HCT116 (cell line): ENCODE measurements around the gene UPP1. TPM values are rescaled to one million over a fixed set of nuclear protein-coding genes. Genes with fewer than 3 reads are reported as not detected.

Source experiments
- ATAC-seq: fragments of 200-7000 bp; cut with Tn5 transposase; 2 replicates; pipeline ENCODE4 v1.9.1; 2020; ENCODE audit warnings: mild to moderate bottlenecking, moderate library complexity
- BruUV-seq: library from RNA; stranded (reverse); fragments of 400-500 nt; replicated peaks from 2 replicates; lab custom pipeline; 2021; lab: Mats Ljungman, UMichigan
- CTCF ChIA-PET: fragments of 300-600 bp; sonication (Branson Sonifier 250); formaldehyde crosslinking; loops from one replicate; lab custom pipeline; 2021; ENCODE audit warnings: antibody characterized with exemption; lab: Charles Lee
- POLR2A ChIA-PET: fragments of 300-600, 350-600 bp; sonication (Branson Sonifier 250); formaldehyde crosslinking; loops from one replicate; lab custom pipeline; 2021; ENCODE audit warnings: antibody characterized with exemption; lab: Charles Lee
- RAD21 ChIA-PET, 2 experiments: fragments of 300-600 bp; sonication (Branson Sonifier 250); formaldehyde crosslinking; loops; one replicate each; lab custom pipeline; 2023; ENCODE audit warnings: low total read pairs in 2 of 2; ENCODE audit not compliant: uncharacterized antibody in 2 of 2, unreplicated experiment in 2 of 2, low non-redundant PET in 1 of 2; lab: Charles Lee
- DNase-seq: peaks from one replicate; pipeline ENCODE4 v3.0.0-alpha.2; 2010; ENCODE audit warnings: low read depth, low spot score
- H2AFZ ChIP-seq: fragments of 200-600 bp; shearing (Covaris generic), sonication (generic); 2 replicates; pipeline ENCODE4 v1.6.1; 2017; ENCODE audit warnings: low read depth, mixed run types, mixed read lengths, antibody characterized with exemption, low read length; ENCODE audit not compliant: poor library complexity, severe bottlenecking
- H3K27ac ChIP-seq: 2 replicates; pipeline ENCODE4 v1.5.1; 2012; ENCODE audit warnings: low read depth, low read length
- H3K27me3 ChIP-seq: fragments of 200-600 bp; sonication (generic); 2 replicates; pipeline ENCODE4 v1.6.1; 2016; ENCODE audit warnings: mixed run types, low read length, mixed read lengths; ENCODE audit not compliant: insufficient read depth
- H3K36me3 ChIP-seq, 2 experiments: fragments of 200-500 bp in 1 of 2; fragments of 200-600 bp in 1 of 2; sonication (Bioruptor generic) in 1 of 2; sonication (generic) in 1 of 2; 2 replicates each; pipeline versions ENCODE4 v1.5.1 to v1.6.1; 2014 to 2016; ENCODE audit warnings: low read length in 2 of 2, inconsistent platforms in 1 of 2, mixed read lengths in 1 of 2, mixed run types in 1 of 2; ENCODE audit not compliant: insufficient read depth in 2 of 2, control insufficient read depth in 1 of 2
- H3K4me1 ChIP-seq, 2 experiments: fragments of 200-600 bp in 1 of 2; sonication (generic) in 1 of 2; 2 replicates each; pipeline versions ENCODE4 v1.5.1 to v1.6.1; 2012 to 2017; ENCODE audit warnings: low read length in 2 of 2, inconsistent platforms in 1 of 2, mild to moderate bottlenecking in 1 of 2, mixed read lengths in 1 of 2, mixed run types in 1 of 2, moderate library complexity in 1 of 2; ENCODE audit not compliant: insufficient read depth in 2 of 2, control insufficient read depth in 1 of 2
- H3K4me2 ChIP-seq: fragments of 200-600 bp; sonication (generic); 2 replicates; pipeline ENCODE4 v1.6.1; 2017; ENCODE audit warnings: mixed run types, low read length, mixed read lengths
- H3K4me3 ChIP-seq, 2 experiments: fragments of 200-600 bp in 1 of 2; sonication (generic) in 1 of 2; replicated peaks in 1 of 2; 2 replicates each; pipeline ENCODE4 v1.5.1; 2011 to 2016; ENCODE audit warnings: low read length in 2 of 2, control low read depth in 1 of 2, low read depth in 1 of 2, mild to moderate bottlenecking in 1 of 2, mixed read lengths in 1 of 2, mixed run types in 1 of 2
- H3K79me2 ChIP-seq: fragments of 200-600 bp; sonication (generic); 2 replicates; pipeline ENCODE4 v1.6.1; 2017; ENCODE audit warnings: mild to moderate bottlenecking, mixed run types, low read length, moderate library complexity, mixed read lengths; ENCODE audit not compliant: insufficient read depth
- H3K9ac ChIP-seq: fragments of 200-600 bp; sonication (generic); 2 replicates; pipeline ENCODE4 v1.6.1; 2016; ENCODE audit warnings: low read length, mixed read lengths
- H3K9me2 ChIP-seq: fragments of 200-600 bp; sonication (generic), shearing (Covaris generic); 2 replicates; pipeline ENCODE4 v1.6.1; 2017; ENCODE audit warnings: mixed run types, mild to moderate bottlenecking, moderate library complexity; ENCODE audit not compliant: insufficient read depth
- H3K9me3 ChIP-seq, 2 experiments: fragments of 200-500 bp in 1 of 2; fragments of 200-600 bp in 1 of 2; sonication (Bioruptor generic) in 1 of 2; sonication (generic) in 1 of 2; 2 replicates each; pipeline ENCODE4 v1.6.1; 2014 to 2017; ENCODE audit warnings: low read length in 2 of 2, mixed read lengths in 2 of 2, inconsistent platforms in 1 of 2, low read depth in 1 of 2, mild to moderate bottlenecking in 1 of 2, mixed run types in 1 of 2, moderate library complexity in 1 of 2; ENCODE audit not compliant: control insufficient read depth in 1 of 2, insufficient read depth in 1 of 2
- H4K20me1 ChIP-seq: fragments of 200-600 bp; sonication (generic), shearing (Covaris generic); 2 replicates; pipeline ENCODE4 v1.6.1; 2017; ENCODE audit warnings: mixed run types, mild to moderate bottlenecking, moderate library complexity; ENCODE audit not compliant: insufficient read depth
- EGR1 ChIP-seq: IDR thresholded peaks from 2 replicates; pipeline ENCODE4 v1.6.1; 2012; ENCODE audit warnings: low read depth
- POLR2AphosphoS5 ChIP-seq: IDR thresholded peaks from 2 replicates; pipeline ENCODE4 v1.6.1; 2011; ENCODE audit warnings: mild to moderate bottlenecking, low read depth, low read length, moderate library complexity
- REST ChIP-seq: IDR thresholded peaks from 2 replicates; pipeline ENCODE4 v1.6.1; 2012; ENCODE audit warnings: low read depth
- YY1 ChIP-seq: IDR thresholded peaks from 2 replicates; pipeline ENCODE4 v1.6.1; 2011; ENCODE audit warnings: low read length, low read depth, moderate library complexity, mild to moderate bottlenecking; ENCODE audit not compliant: insufficient replicate concordance; ENCODE audit errors: extremely low read depth
- ZBTB33 ChIP-seq: IDR thresholded peaks from 2 replicates; pipeline ENCODE4 v1.6.1; 2011; ENCODE audit warnings: mild to moderate bottlenecking, low read length, moderate library complexity; ENCODE audit not compliant: insufficient replicate concordance; ENCODE audit errors: extremely low read depth
- intact Hi-C: fragments of 100-400 bp; cut with micrococcal nuclease; formaldehyde crosslinking; loops from 2 replicates; pipeline ENCODE4 v1.10.0; 2022
- total RNA-seq: library from RNA; stranded (reverse); gene quantifications from one replicate; pipeline ENCODE4 v1.2.1, GENCODE V29; 2021; ENCODE audit not compliant: unreplicated experiment

UPP1 gene
- total RNA-seq, 1 experiment from 2014 or later = 42.7 TPM

GRCh38 chr7:48108959-48109847 is 20.1 kb downstream of the UPP1 start:
- H3K9me3 ChIP-seq = no peaks in the 10 kb centered on the region
- intact Hi-C loops = no loop called here
- no peaks in the 10 kb centered on the region for H3K4me1 ChIP-seq
- no peak overlapping the region for H3K27ac ChIP-seq
- RAD21 ChIA-PET = interaction anchor here (1.4 to 1.5 kb wide), 2 partner anchors 164 to 165 kb away, joined by 7 read pairs; no protein-coding TSS in a partner anchor
- H3K27me3 ChIP-seq = no peaks in the 10 kb centered on the region
- H3K36me3 ChIP-seq = peaks cover 5 to 10% of the 10 kb centered on the region in 2 experiments; a peak in 2 of 4 replicates
- no peak for DNase-seq
- no TSS peak for BruUV-seq
- no peak overlapping the region for H3K9ac ChIP-seq
- no peak overlapping the region for H3K4me3 ChIP-seq
- H3K79me2 ChIP-seq = no peaks in the 10 kb centered on the region
- ATAC-seq = no peak
- no peaks in the 10 kb centered on the region for H3K9me2 ChIP-seq
- POLR2A ChIA-PET = interaction anchor here (1.0 to 2.2 kb wide), 3 partner anchors 10 to 164 kb away, joined by 3 to 6 read pairs (median 3); no protein-coding TSS in a partner anchor
- H2AFZ ChIP-seq = no peak overlapping the region
- H3K4me2 ChIP-seq = no peak overlapping the region
- CTCF ChIA-PET = interaction anchor here (0.6 to 4.0 kb wide), 16 partner anchors 11 to 843 kb away, joined by 3 to 31 read pairs (median 3); no protein-coding TSS in a partner anchor
- TF ChIP-seq EGR1 (no peak), POLR2AphosphoS5 (peak; percentile 54), ZBTB33 (no peak), REST (no peak), YY1 (no peak)
- H4K20me1 ChIP-seq = no peaks in the 10 kb centered on the region
